Esophagus muscularis mucosa (tissue), 4 donors: ENCODE measurements around the gene SOD1.

Source experiments
- EP300 ChIP-seq: sonication (generic); formaldehyde crosslinking; IDR thresholded peaks from one replicate; pipeline ENCODE4 v1.6.1; 2017; ENCODE audit warnings: antibody characterized with exemption
- POLR2AphosphoS5 ChIP-seq, 2 donors: sonication (generic); formaldehyde crosslinking; IDR thresholded peaks; one replicate each; pipeline ENCODE4 v1.6.1; 2017; ENCODE audit warnings: antibody characterized with exemption in 2 of 2
- TF ChIP-seq, protein P1 (sequence below), 3 experiments: fragments of 200-600 bp in 2 of 3; fragments of 450-650 bp in 1 of 3; sonication (generic) in 2 of 3; IDR thresholded peaks; one replicate each; pipeline ENCODE4 v1.5.1; 2017 to 2019; ENCODE audit warnings: antibody characterized with exemption in 3 of 3, mild to moderate bottlenecking in 2 of 3, moderate library complexity in 1 of 3

GRCh38 chr21:31671146-31671716, 11.7 kb downstream of the SOD1 start:
- TF ChIP-seq, protein P1, sequence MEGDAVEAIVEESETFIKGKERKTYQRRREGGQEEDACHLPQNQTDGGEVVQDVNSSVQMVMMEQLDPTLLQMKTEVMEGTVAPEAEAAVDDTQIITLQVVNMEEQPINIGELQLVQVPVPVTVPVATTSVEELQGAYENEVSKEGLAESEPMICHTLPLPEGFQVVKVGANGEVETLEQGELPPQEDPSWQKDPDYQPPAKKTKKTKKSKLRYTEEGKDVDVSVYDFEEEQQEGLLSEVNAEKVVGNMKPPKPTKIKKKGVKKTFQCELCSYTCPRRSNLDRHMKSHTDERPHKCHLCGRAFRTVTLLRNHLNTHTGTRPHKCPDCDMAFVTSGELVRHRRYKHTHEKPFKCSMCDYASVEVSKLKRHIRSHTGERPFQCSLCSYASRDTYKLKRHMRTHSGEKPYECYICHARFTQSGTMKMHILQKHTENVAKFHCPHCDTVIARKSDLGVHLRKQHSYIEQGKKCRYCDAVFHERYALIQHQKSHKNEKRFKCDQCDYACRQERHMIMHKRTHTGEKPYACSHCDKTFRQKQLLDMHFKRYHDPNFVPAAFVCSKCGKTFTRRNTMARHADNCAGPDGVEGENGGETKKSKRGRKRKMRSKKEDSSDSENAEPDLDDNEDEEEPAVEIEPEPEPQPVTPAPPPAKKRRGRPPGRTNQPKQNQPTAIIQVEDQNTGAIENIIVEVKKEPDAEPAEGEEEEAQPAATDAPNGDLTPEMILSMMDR (IDR thresholded peaks at IDR 0.05), result no peak
- TF ChIP-seq EP300 (no peak), POLR2AphosphoS5 (IDR thresholded peaks at IDR 0.05) (no peak)
